NCI-H1048 (cell line): ENCODE data around the gene PAXX.
"Not testable (repeated sequence)": the region's sequence is repeated elsewhere in the genome, so short reads cannot be mapped to it uniquely, and the experiment has no call there.

Experiments used
- DNase-seq: peaks from one replicate; lab custom pipeline; 2025; lab: John Stamatoyannopoulos, UW

PAXX gene

GRCh38 chr9:137002646-137003041 lies 10.4 kb downstream of the PAXX start:
- DNase-seq, result no peak

GRCh38 chr9:137004285-137004684 lies 12.1 kb downstream of the PAXX start:
- DNase-seq, result not testable (repeated sequence)

DNA sequence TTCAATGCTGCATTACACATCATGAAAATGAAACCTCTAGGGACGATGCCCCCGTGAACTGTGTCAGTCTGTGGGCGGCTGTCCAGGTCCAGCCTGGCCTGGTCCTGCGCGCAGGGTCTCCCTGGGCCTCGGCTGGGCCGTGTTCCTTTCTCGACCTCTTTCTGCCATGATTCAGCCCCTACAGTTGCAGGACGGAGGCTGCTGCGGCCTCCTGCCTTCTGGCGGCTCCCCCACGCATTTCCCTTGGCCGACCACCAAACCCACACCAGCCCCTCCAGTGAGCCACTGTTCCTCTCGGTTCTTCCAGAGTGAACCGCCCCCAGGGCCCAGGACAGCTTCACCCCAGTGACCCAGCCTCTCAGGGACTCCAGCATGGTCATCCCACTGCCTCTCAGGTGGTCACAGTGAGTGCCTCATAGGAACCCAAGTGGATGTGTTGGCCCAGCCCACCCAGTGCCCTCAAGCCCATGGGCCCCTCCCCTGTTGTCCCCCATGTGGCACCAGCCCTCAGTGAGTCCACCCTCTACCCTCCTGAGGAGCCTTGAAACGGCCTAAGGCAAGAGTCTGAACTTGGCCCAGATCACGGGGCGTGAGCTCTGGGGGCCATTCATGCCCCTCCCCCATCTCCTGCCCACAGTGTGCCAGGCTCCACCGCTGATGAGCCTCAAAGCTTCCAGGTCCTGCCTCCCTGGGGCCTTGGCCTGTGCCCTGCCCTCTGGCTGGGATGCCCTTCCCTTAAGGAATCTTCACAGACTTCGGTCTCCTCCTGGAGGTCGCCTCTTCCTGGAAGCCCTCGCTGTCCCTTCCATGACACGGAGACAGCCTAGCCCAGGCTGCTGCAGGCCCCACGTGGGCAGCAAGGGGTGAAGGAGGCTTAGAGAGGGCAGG lies 14.1 kb downstream of the PAXX start:
- DNase-seq, result no peak

- no peak for DNase-seq
These were observed 15.0 kb downstream of the PAXX start for GRCh38 chr9:137007108-137007815.

GRCh38 chr9:137007816-137008270 lies 15.6 kb downstream of the PAXX start:
- DNase-seq, result no peak

- DNase-seq, result no peak
These were observed 16.1 kb downstream of the PAXX start for GRCh38 chr9:137008312-137008711.

DNA sequence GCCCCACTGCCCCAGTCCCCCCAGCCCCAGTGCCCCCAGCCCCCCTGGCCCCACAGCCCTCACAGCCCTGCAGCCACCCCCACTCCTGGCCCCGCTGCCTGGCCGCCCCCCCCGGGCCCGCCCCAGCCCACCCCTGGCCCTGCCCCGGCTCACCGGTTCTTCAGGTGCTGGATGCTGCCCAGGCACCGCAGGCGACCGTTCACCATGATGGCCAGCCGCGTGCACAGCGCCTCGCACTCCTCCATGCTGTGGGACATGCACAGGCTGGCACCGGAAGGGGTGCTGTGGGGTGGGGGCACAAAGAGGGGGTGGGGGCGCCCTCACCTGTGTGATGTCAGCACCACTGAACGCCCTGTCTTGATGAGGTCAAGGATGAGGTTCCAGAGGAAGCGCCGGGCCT lies 17.0 kb downstream of the PAXX start:
- DNase-seq, result no peak

GRCh38 chr9:137009938-137010732 lies 17.9 kb downstream of the PAXX start:
- DNase-seq, result no peak

GRCh38 chr9:137011156-137011555 lies 18.9 kb downstream of the PAXX start:
- no peak for DNase-seq

DNA sequence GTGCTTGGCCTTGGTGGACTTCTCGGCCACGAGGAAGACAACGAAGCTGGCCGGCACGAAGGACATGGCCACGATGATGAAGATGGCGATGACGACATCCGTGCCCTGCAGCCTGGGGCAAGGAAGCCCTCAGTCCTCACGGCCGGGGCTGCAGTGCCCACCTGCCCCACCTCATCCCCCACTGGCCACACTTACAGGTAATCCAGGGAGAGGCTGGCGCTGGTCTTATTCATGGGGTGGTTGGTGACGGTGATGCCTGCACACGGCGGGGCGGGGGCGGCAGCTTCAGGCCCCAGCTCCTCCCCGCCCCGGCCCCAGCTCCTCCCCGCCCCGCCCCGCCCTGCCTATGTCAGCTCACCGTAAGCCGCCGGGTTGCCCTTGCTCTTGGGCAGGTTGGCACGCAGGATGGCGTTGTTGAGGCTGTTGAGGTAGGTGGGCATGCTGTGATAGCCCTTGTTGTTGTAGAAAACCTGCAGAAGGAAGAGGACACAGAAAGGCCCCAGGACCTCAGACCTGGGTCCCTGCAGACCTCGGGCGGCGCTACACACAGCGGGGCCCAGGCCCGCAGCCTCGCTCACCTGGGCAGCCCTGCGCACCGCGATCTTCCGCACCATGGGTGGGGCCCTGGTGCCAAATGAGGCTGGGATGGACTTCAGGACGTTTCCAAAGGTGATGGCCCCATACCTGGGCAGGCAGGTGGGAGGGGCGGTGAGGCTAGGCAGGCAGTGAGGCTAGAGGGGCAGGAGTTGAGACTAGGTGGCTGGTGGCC lies 19.9 kb downstream of the PAXX start:
- DNase-seq, result no peak

- DNase-seq, result no peak
These were observed 20.7 kb downstream of the PAXX start for GRCh38 chr9:137012694-137013570.

GRCh38 chr9:137013571-137013940 lies 21.3 kb downstream of the PAXX start:
- DNase-seq, result no peak

DNA sequence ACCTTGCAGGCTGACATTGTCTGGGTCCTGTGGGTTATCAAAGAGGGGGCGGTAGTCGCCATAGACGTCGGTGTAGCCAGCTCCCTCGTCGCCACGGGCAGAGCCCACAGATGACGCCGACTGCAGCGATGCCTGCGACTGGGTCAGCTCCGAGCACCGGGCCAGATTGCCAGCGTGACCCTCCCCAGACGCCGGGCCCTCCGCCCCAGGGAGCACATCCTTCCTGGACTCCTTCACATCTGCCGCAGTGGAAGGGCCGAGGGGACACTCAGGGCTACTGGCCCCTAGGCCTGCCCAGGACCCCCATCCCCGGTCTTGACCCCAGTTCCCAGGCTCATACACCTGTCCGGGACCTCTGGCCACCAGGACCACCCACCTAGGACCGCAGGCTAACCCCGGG lies 21.9 kb downstream of the PAXX start:
- DNase-seq, result no peak

GRCh38 chr9:137014776-137015539 lies 22.7 kb downstream of the PAXX start:
- no peak for DNase-seq

- no peak for DNase-seq
These were observed 23.3 kb downstream of the PAXX start for GRCh38 chr9:137015540-137015930.

DNA sequence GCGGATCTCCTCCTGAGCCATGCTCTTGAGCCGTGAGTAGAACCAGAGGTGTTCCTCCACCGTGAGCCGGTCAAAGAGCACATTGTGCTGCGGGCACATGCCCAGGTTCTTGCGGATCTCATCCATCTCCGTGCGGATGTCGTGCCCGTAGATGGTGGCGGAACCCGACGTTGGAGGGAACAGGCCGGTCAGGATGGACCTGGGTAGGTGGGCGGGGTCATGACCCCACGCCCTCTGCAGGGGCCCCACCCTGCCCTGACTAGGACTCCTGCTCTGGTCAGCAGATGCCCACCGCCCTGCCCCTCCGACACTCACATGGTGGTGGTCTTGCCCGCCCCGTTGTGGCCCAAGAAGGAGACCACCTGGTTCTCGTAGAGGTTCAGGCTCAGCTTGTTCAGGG lies 23.8 kb downstream of the PAXX start:
- DNase-seq, result no peak

DNA sequence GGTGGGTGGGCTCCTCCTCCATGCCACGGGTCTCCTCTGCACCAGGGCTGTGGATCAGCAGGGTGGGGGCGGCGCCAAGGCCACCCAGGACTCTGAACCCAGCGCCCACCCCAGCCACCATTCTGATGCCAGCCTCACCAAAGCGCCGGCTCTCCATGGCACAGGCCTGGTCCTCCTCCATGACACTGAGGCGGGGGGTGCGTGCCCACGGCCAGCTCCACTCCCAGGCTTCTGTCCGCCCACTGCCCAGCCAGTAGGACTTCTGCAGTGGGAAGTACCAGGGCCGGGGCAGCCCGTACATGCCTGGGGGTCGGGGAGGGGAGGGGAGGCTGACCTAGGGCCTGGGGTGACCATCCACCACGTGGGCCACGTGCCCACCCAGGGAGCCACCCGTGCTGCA lies 24.2 kb downstream of the PAXX start:
- DNase-seq, result no peak

DNA sequence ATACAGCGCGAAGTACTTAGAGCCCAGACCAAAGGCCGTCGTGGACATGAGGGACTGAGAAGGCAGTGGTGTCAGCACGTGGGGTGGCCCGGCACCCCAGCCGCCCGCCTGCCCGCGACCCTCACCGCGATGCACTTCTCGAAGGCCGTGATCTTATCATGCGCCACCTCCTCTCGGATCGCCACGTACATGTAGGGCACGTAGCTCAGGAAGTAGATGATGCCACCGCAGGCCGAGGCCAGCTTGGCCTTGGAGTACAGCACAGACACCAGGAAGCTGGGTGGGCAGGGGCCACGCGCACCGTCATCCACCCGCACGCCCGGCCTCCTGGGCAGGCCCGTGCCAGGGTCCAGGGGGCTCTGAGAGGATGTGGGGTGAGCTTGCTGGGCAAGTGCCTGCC lies 24.8 kb downstream of the PAXX start:
- no peak for DNase-seq

GRCh38 chr9:137017791-137018497 lies 25.7 kb downstream of the PAXX start:
- no peak for DNase-seq
